Measurements from ENCODE around the gene TPP1. TPM values are rescaled to one million over a fixed set of nuclear protein-coding genes. Genes with fewer than 3 reads are reported as not detected.

Gene TPP1
- polyA plus RNA-seq, 3 donors from 2014 or later: 110 to 225 (median 167) TPM

- no peak overlapping the region for H3K4me3 Mint-ChIP-seq
- no peak overlapping the region for H3K27ac Mint-ChIP-seq
- peaks cover 0 to 3% (median 0%) of the 10 kb centered on the region in 3 donors for H3K27me3 Mint-ChIP-seq (ENCODE audit: low read depth in 3 of 3)
- H3K4me1 Mint-ChIP-seq: no peaks in the 10 kb centered on the region
- H3K36me3 Mint-ChIP-seq: no peaks in the 10 kb centered on the region
- no peak for DNase-seq
- no peaks in the 10 kb centered on the region for H3K9me3 Mint-ChIP-seq
Measured at GRCh38 chr11:6640036-6640984, 21.1 kb upstream of the TPP1 start.

GRCh38 chr11:6638429-6638828, 19.2 kb upstream of the TPP1 start:
- no peak for DNase-seq
- no peaks in the 10 kb centered on the region for H3K4me1 Mint-ChIP-seq
- H3K4me3 Mint-ChIP-seq: no peak overlapping the region
- H3K36me3 Mint-ChIP-seq: no peaks in the 10 kb centered on the region
- peaks cover 0 to 3% (median 0%) of the 10 kb centered on the region in 3 donors for H3K27me3 Mint-ChIP-seq (ENCODE audit: low read depth in 3 of 3)
- H3K27ac Mint-ChIP-seq: no peak overlapping the region
- H3K9me3 Mint-ChIP-seq: no peaks in the 10 kb centered on the region

GRCh38 chr11:6637871-6638270, 18.6 kb upstream of the TPP1 start:
- Mint-ChIP-seq H3K4me3 (no peak overlapping the region), H3K27me3 (ENCODE audit: low read depth in 3 of 3) (peaks cover 0 to 3% (median 0%) of the 10 kb centered on the region in 3 donors), H3K4me1 (no peaks in the 10 kb centered on the region), H3K36me3 (no peaks in the 10 kb centered on the region), H3K27ac (no peak overlapping the region), H3K9me3 (no peaks in the 10 kb centered on the region)
- no peak for DNase-seq

GRCh38 chr11:6636480-6636879, 17.3 kb upstream of the TPP1 start:
- Mint-ChIP-seq H3K36me3 (no peaks in the 10 kb centered on the region), H3K27me3 (ENCODE audit: low read depth in 3 of 3) (peaks cover 0 to 3% (median 0%) of the 10 kb centered on the region in 3 donors), H3K9me3 (no peaks in the 10 kb centered on the region), H3K4me3 (no peak overlapping the region), H3K4me1 (no peaks in the 10 kb centered on the region), H3K27ac (no peak overlapping the region)
- no peak for DNase-seq

- no peaks in the 10 kb centered on the region for H3K36me3 Mint-ChIP-seq
- H3K4me1 Mint-ChIP-seq: no peaks in the 10 kb centered on the region
- H3K27me3 Mint-ChIP-seq (ENCODE audit: low read depth in 3 of 3): peaks cover 0 to 3% (median 0%) of the 10 kb centered on the region in 3 donors
- H3K4me3 Mint-ChIP-seq: no peak overlapping the region
- H3K9me3 Mint-ChIP-seq: no peaks in the 10 kb centered on the region
- DNase-seq: no peak
- no peak overlapping the region for H3K27ac Mint-ChIP-seq
Measured at GRCh38 chr11:6635082-6635932, 16.1 kb upstream of the TPP1 start.

GRCh38 chr11:6634534-6634933, 15.3 kb upstream of the TPP1 start:
- no peaks in the 10 kb centered on the region for H3K4me1 Mint-ChIP-seq
- peaks cover 0 to 2% (median 0%) of the 10 kb centered on the region in 3 donors for H3K27me3 Mint-ChIP-seq (ENCODE audit: low read depth in 3 of 3)
- H3K4me3 Mint-ChIP-seq: no peak overlapping the region
- no peaks in the 10 kb centered on the region for H3K36me3 Mint-ChIP-seq
- no peak overlapping the region for H3K27ac Mint-ChIP-seq
- DNase-seq: no peak
- H3K9me3 Mint-ChIP-seq: no peaks in the 10 kb centered on the region

- H3K4me3 Mint-ChIP-seq: no peak overlapping the region
Measured at GRCh38 chr11:6633422-6634408, 14.5 kb upstream of the TPP1 start.

GRCh38 chr11:6632116-6633073, 13.2 kb upstream of the TPP1 start:
- no peak for DNase-seq
- H3K27ac Mint-ChIP-seq: no peak overlapping the region
- H3K4me1 Mint-ChIP-seq: peaks cover 8% of the 10 kb centered on the region in 2 donors
- no peak overlapping the region for H3K4me3 Mint-ChIP-seq
- H3K9me3 Mint-ChIP-seq: no peaks in the 10 kb centered on the region
- H3K36me3 Mint-ChIP-seq: no peaks in the 10 kb centered on the region
- H3K27me3 Mint-ChIP-seq (ENCODE audit: low read depth in 3 of 3): peaks cover 0 to 2% (median 0%) of the 10 kb centered on the region in 3 donors

More at GRCh38 chr11:6633422-6634408, 14.5 kb upstream of the TPP1 start:
- no peaks in the 10 kb centered on the region for H3K9me3 Mint-ChIP-seq
- DNase-seq: no peak
- H3K27ac Mint-ChIP-seq: no peak overlapping the region
- no peaks in the 10 kb centered on the region for H3K4me1 Mint-ChIP-seq
- no peaks in the 10 kb centered on the region for H3K36me3 Mint-ChIP-seq
- H3K27me3 Mint-ChIP-seq (ENCODE audit: low read depth in 3 of 3): no peaks in the 10 kb centered on the region

- no peak for DNase-seq
- Mint-ChIP-seq H3K4me1 (peaks cover 18% of the 10 kb centered on the region in 2 donors), H3K27me3 (ENCODE audit: low read depth in 3 of 3) (peaks cover 0 to 2% (median 0%) of the 10 kb centered on the region in 3 donors), H3K27ac (peak overlapping the region in 1 of 6 donors; percentile 10), H3K36me3 (no peaks in the 10 kb centered on the region), H3K9me3 (no peaks in the 10 kb centered on the region), H3K4me3 (no peak overlapping the region)
Measured at GRCh38 chr11:6631361-6631890, 12.2 kb upstream of the TPP1 start.

- no peak overlapping the region for H3K27ac Mint-ChIP-seq
Measured at GRCh38 chr11:6630632-6631291, 11.5 kb upstream of the TPP1 start.

GRCh38 chr11:6629892-6630631, 10.8 kb upstream of the TPP1 start:
- H3K9me3 Mint-ChIP-seq: no peaks in the 10 kb centered on the region
- DNase-seq: no peak
- no peak overlapping the region for H3K4me3 Mint-ChIP-seq
- no peak overlapping the region for H3K27ac Mint-ChIP-seq
- H3K36me3 Mint-ChIP-seq: no peaks in the 10 kb centered on the region
- H3K4me1 Mint-ChIP-seq: peaks cover 18 to 19% of the 10 kb centered on the region in 2 donors
- H3K27me3 Mint-ChIP-seq (ENCODE audit: low read depth in 3 of 3): peaks cover 0 to 2% (median 0%) of the 10 kb centered on the region in 3 donors

More at GRCh38 chr11:6630632-6631291, 11.5 kb upstream of the TPP1 start:
- no peak overlapping the region for H3K4me3 Mint-ChIP-seq
- peaks cover 18 to 19% of the 10 kb centered on the region in 2 donors for H3K4me1 Mint-ChIP-seq
- no peaks in the 10 kb centered on the region for H3K9me3 Mint-ChIP-seq
- no peaks in the 10 kb centered on the region for H3K36me3 Mint-ChIP-seq
- no peak for DNase-seq
- peaks cover 0 to 2% (median 0%) of the 10 kb centered on the region in 3 donors for H3K27me3 Mint-ChIP-seq (ENCODE audit: low read depth in 3 of 3)
